Lower leg skin (tissue), 3 donors: Measurements from ENCODE around the gene MLLT3.

Experiments used
- POLR2A ChIP-seq, 2 donors: fragments of 450-650 bp; IDR thresholded peaks; one replicate each; pipeline ENCODE4 v1.6.1; 2016 to 2017; ENCODE audit warnings: antibody characterized with exemption in 2 of 2, mild to moderate bottlenecking in 1 of 2, moderate library complexity in 1 of 2
- TF ChIP-seq, protein P1 (sequence below), 3 donors: fragments of 450-650 bp; IDR thresholded peaks; one replicate each; pipeline ENCODE4 v1.5.1; 2016; ENCODE audit warnings: antibody characterized with exemption in 3 of 3, mild to moderate bottlenecking in 3 of 3, moderate library complexity in 2 of 3

DNA sequence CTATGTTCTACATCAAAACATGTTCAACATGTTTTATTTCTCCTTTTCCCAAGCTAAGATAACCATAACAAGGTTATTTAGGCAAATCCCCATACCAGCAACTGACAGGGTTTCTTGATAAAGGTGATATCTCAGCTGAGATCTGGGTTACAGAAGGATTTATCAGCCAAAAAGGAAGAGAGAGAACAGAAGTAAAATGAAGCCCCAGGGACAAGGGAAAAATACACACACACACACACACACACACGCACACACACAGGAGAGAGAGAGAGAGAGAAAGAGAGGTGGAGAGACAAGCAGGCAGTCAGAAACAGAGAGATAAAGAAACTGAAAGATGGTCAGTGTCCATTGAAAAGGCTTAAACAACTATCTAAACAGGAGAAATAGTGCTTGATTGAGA is 19.7 kb upstream of the MLLT3 start:
- TF ChIP-seq, protein P1, sequence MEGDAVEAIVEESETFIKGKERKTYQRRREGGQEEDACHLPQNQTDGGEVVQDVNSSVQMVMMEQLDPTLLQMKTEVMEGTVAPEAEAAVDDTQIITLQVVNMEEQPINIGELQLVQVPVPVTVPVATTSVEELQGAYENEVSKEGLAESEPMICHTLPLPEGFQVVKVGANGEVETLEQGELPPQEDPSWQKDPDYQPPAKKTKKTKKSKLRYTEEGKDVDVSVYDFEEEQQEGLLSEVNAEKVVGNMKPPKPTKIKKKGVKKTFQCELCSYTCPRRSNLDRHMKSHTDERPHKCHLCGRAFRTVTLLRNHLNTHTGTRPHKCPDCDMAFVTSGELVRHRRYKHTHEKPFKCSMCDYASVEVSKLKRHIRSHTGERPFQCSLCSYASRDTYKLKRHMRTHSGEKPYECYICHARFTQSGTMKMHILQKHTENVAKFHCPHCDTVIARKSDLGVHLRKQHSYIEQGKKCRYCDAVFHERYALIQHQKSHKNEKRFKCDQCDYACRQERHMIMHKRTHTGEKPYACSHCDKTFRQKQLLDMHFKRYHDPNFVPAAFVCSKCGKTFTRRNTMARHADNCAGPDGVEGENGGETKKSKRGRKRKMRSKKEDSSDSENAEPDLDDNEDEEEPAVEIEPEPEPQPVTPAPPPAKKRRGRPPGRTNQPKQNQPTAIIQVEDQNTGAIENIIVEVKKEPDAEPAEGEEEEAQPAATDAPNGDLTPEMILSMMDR (IDR thresholded peaks at IDR 0.05), result no peak
- TF ChIP-seq POLR2A (IDR thresholded peaks at IDR 0.05), result no peak
